PC-9 (cell line): ENCODE data around the gene TSHR. TPM values are rescaled to one million over a fixed set of nuclear protein-coding genes. Genes with fewer than 3 reads are reported as not detected.

ENCODE experiments used
- BruUV-seq: library from RNA; stranded (reverse); fragments of 400-500 nt; replicated peaks from 2 replicates; lab custom pipeline; 2021; lab: Mats Ljungman, UMichigan
- CTCF ChIA-PET: fragments of 300-600 bp; sonication (Branson Sonifier 250); formaldehyde crosslinking; loops from one replicate; lab custom pipeline; 2022; ENCODE audit warnings: antibody characterized with exemption; lab: Charles Lee
- POLR2A ChIA-PET: fragments of 300-600 bp; sonication (Branson Sonifier 250); formaldehyde crosslinking; loops from one replicate; lab custom pipeline; 2022; ENCODE audit warnings: antibody characterized with exemption; ENCODE audit not compliant: unreplicated experiment; lab: Charles Lee
- DNase-seq, 2 experiments: peaks; one replicate each; pipeline versions ENCODE4 v3.0.0 to v3.0.0-alpha.2; 2015 to 2022; ENCODE audit warnings: mixed read lengths in 1 of 2
- H2AFZ ChIP-seq: fragments of 200-600 bp; sonication (generic); 2 replicates; pipeline ENCODE4 v1.8.1; 2017; ENCODE audit warnings: antibody characterized with exemption
- H3F3A ChIP-seq: fragments of 200-600 bp; sonication (generic); 2 replicates; pipeline ENCODE4 v1.8.1; 2017; ENCODE audit warnings: antibody characterized with exemption, mild to moderate bottlenecking, low read depth; ENCODE audit not compliant: insufficient read depth
- H3K27ac ChIP-seq: fragments of 200-600 bp; sonication (generic); 2 replicates; pipeline ENCODE4 v1.6.1; 2016; ENCODE audit warnings: mixed run types
- H3K27me3 ChIP-seq: fragments of 200-600 bp; sonication (generic); 2 replicates; pipeline ENCODE4 v1.6.1; 2016; ENCODE audit warnings: low read depth, mixed run types; ENCODE audit not compliant: insufficient read depth
- H3K36me3 ChIP-seq: fragments of 200-600 bp; sonication (generic); 2 replicates; pipeline ENCODE4 v1.6.1; 2016; ENCODE audit warnings: low read depth, mixed run types
- H3K4me1 ChIP-seq: fragments of 200-600 bp; sonication (generic); replicated peaks from 2 replicates; pipeline ENCODE4 v1.6.1; 2016; ENCODE audit warnings: mixed run types; ENCODE audit not compliant: insufficient read depth
- H3K4me2 ChIP-seq: fragments of 200-600 bp; sonication (generic); 2 replicates; pipeline ENCODE4 v1.6.1; 2017; ENCODE audit warnings: mixed run types
- H3K4me3 ChIP-seq: fragments of 200-600 bp; sonication (generic); 2 replicates; pipeline ENCODE4 v1.6.1; 2016; ENCODE audit warnings: mixed run types
- H3K79me2 ChIP-seq: fragments of 200-600 bp; sonication (generic); 2 replicates; pipeline ENCODE4 v1.6.1; 2017; ENCODE audit warnings: low read depth, mixed run types
- H3K9me2 ChIP-seq: fragments of 200-600 bp; sonication (generic); 2 replicates; pipeline ENCODE4 v1.8.1; 2017; ENCODE audit warnings: mild to moderate bottlenecking; ENCODE audit not compliant: insufficient read depth
- H3K9me3 ChIP-seq: fragments of 200-600 bp; sonication (generic); 2 replicates; pipeline ENCODE4 v1.8.1; 2016; ENCODE audit warnings: low read depth; ENCODE audit not compliant: insufficient read depth
- H4K20me1 ChIP-seq: fragments of 200-600 bp; sonication (generic); 2 replicates; pipeline ENCODE4 v1.8.1; 2017; ENCODE audit not compliant: insufficient read depth
- CTCF ChIP-seq: fragments of 200-600 bp; sonication (generic); conservative IDR thresholded peaks from 2 replicates; pipeline ENCODE4 v1.6.1; 2017; ENCODE audit warnings: mixed run types, antibody characterized with exemption, mild to moderate bottlenecking, moderate library complexity
- EZH2 ChIP-seq: fragments of 200-600 bp; sonication (generic); IDR thresholded peaks from 2 replicates; pipeline ENCODE4 v1.8.0; 2017; ENCODE audit warnings: antibody characterized with exemption, low read depth
- intact Hi-C: fragments of 100-400 bp; cut with micrococcal nuclease; formaldehyde crosslinking; loops from one replicate; pipeline ENCODE4 v1.10.0; 2022; ENCODE audit not compliant: unreplicated experiment
- total RNA-seq: library from RNA; stranded (reverse); gene quantifications from 2 replicates; pipeline ENCODE4 v1.2.3, GENCODE V29; 2021

Gene TSHR
- total RNA-seq, 1 experiment from 2014 or later: not detected

GRCh38 chr14:81172353-81172752 is 216.9 kb downstream of the TSHR start:
- CTCF ChIA-PET: no interaction called here
- Histone ChIP-seq H3K36me3 (no peaks in the 10 kb centered on the region), H3K27me3 (no peaks in the 10 kb centered on the region), H4K20me1 (no peaks in the 10 kb centered on the region), H3K9me2 (no peaks in the 10 kb centered on the region), H3K4me3 (no peak overlapping the region), H2AFZ (no peak overlapping the region), H3K4me2 (no peak overlapping the region), H3K79me2 (no peaks in the 10 kb centered on the region), H3F3A (no peaks in the 10 kb centered on the region), H3K9me3 (no peaks in the 10 kb centered on the region), H3K27ac (no peak overlapping the region), H3K4me1 (no peaks in the 10 kb centered on the region)
- TF ChIP-seq CTCF (no peak), EZH2 (no peak)
- intact Hi-C loops: loop anchor here (10.0 kb wide), 1 partner anchor 1118 kb away; no protein-coding TSS in a partner anchor
- POLR2A ChIA-PET: no interaction called here
- no TSS peak for BruUV-seq
- DNase-seq: no peak

GRCh38 chr14:81172881-81173280 is 217.5 kb downstream of the TSHR start:
- no peaks in the 10 kb centered on the region for H3K9me3 ChIP-seq
- intact Hi-C loops: loop anchor here (10.0 kb wide), 1 partner anchor 1118 kb away; no protein-coding TSS in a partner anchor
- H3K4me3 ChIP-seq: no peak overlapping the region
- no TSS peak for BruUV-seq
- H3K9me2 ChIP-seq: no peaks in the 10 kb centered on the region
- DNase-seq: no peak
- no peaks in the 10 kb centered on the region for H3F3A ChIP-seq
- ChIA-PET CTCF (no interaction called here), POLR2A (no interaction called here)
- no peak overlapping the region for H3K27ac ChIP-seq
- H3K4me1 ChIP-seq: no peaks in the 10 kb centered on the region
- H2AFZ ChIP-seq: no peak overlapping the region
- H3K79me2 ChIP-seq: no peaks in the 10 kb centered on the region
- no peaks in the 10 kb centered on the region for H3K27me3 ChIP-seq
- no peaks in the 10 kb centered on the region for H4K20me1 ChIP-seq
- H3K36me3 ChIP-seq: no peaks in the 10 kb centered on the region
- H3K4me2 ChIP-seq: no peak overlapping the region
- no peak for TF ChIP-seq CTCF
- TF ChIP-seq EZH2: no peak

- no peaks in the 10 kb centered on the region for H3K4me1 ChIP-seq
- CTCF ChIA-PET: no interaction called here
- no peaks in the 10 kb centered on the region for H3F3A ChIP-seq
- POLR2A ChIA-PET: no interaction called here
- no peak overlapping the region for H3K27ac ChIP-seq
- intact Hi-C loops: loop anchor here (10.0 kb wide), 1 partner anchor 1121 kb away; no protein-coding TSS in a partner anchor
- no peaks in the 10 kb centered on the region for H3K9me3 ChIP-seq
- no peak for DNase-seq
- no TSS peak for BruUV-seq
- H3K27me3 ChIP-seq: no peaks in the 10 kb centered on the region
- H3K4me3 ChIP-seq: no peak overlapping the region
- no peak overlapping the region for H2AFZ ChIP-seq
- H4K20me1 ChIP-seq: no peaks in the 10 kb centered on the region
- no peaks in the 10 kb centered on the region for H3K36me3 ChIP-seq
- H3K79me2 ChIP-seq: no peaks in the 10 kb centered on the region
- no peak overlapping the region for H3K4me2 ChIP-seq
- no peaks in the 10 kb centered on the region for H3K9me2 ChIP-seq
- TF ChIP-seq EZH2 (no peak), CTCF (no peak)
These were observed 220.8 kb downstream of the TSHR start for GRCh38 chr14:81176241-81176640.
